ENCODE results near the gene DHX8. TPM values are rescaled to one million over a fixed set of nuclear protein-coding genes. Genes with fewer than 3 reads are reported as not detected.

DHX8 gene
- total RNA-seq, 1 donor from 2014 or later = 53.2 TPM

DNA sequence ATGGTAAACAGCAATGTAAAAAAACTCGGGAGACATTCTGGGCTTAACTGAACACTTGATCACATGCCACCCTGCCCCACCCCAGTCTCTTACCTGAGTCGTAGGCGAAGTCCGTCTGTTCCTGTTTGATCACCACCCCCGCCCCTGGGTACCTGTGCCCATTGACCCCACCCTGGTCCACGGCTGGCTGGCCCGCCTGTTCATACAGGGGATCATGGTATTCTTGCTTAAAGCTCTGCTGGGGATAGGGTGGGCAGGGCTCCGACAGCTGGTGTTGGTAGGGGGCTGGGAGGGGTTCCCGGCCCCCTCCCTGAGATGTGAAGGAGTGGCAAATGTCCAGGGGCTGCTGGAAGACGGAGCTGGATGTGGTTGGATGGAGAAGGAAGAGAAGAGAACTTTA, 48.8 kb downstream of the DHX8 start:
- Mint-ChIP-seq H3K36me3 (ENCODE audit: low read depth) (peaks cover 4% of the 10 kb centered on the region), H3K27me3 (ENCODE audit: low read depth) (no peaks in the 10 kb centered on the region), H3K9me3 (no peaks in the 10 kb centered on the region), H3K4me3 (ENCODE audit: low read depth) (no peak overlapping the region), H3K27ac (no peak overlapping the region), H3K4me1 (ENCODE audit: low read depth) (peaks cover 4% of the 10 kb centered on the region)
- intact Hi-C loops (cut with micrococcal nuclease) = no loop called here
- DNase-seq (ENCODE audit: low spot score) = no peak

DNA sequence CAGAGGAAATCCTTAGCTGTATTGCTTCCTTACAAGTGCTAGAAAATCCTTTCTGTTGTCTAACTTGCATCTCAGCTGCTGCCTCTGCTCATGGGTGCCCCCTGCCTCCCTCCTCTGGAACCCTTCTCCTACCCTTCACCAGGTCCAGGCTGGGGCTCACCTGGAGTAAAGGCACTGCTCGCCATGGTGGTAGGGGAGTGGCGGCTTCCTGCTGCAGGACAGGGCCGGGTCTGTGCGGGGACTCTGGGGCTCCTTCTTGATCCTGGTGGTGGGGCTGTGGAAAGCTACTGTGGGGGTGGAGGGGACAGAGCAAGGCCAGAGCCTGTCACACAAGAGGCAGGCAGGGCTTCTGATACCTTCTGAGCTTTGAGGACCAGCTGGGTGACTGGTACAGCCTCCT, 49.9 kb downstream of the DHX8 start:
- H3K36me3 Mint-ChIP-seq (ENCODE audit: low read depth) = peaks cover 4% of the 10 kb centered on the region
- H3K27ac Mint-ChIP-seq = no peak overlapping the region
- no peaks in the 10 kb centered on the region for H3K27me3 Mint-ChIP-seq (ENCODE audit: low read depth)
- H3K9me3 Mint-ChIP-seq = no peaks in the 10 kb centered on the region
- DNase-seq (ENCODE audit: low spot score) = no peak
- intact Hi-C loops (cut with micrococcal nuclease) = no loop called here
- H3K4me1 Mint-ChIP-seq (ENCODE audit: low read depth) = peaks cover 4% of the 10 kb centered on the region
- H3K4me3 Mint-ChIP-seq (ENCODE audit: low read depth) = no peak overlapping the region

GRCh38 chr17:43534909-43535308, 51.1 kb downstream of the DHX8 start:
- H3K36me3 Mint-ChIP-seq (ENCODE audit: low read depth) = no peaks in the 10 kb centered on the region
- no peak overlapping the region for H3K4me3 Mint-ChIP-seq (ENCODE audit: low read depth)
- peaks cover 4% of the 10 kb centered on the region for H3K4me1 Mint-ChIP-seq (ENCODE audit: low read depth)
- H3K9me3 Mint-ChIP-seq = no peaks in the 10 kb centered on the region
- no peak for DNase-seq (ENCODE audit: low spot score)
- H3K27ac Mint-ChIP-seq = no peak overlapping the region
- no peaks in the 10 kb centered on the region for H3K27me3 Mint-ChIP-seq (ENCODE audit: low read depth)
- intact Hi-C loops (cut with micrococcal nuclease) = no loop called here

- no peaks in the 10 kb centered on the region for H3K36me3 Mint-ChIP-seq (ENCODE audit: low read depth)
- H3K4me3 Mint-ChIP-seq (ENCODE audit: low read depth) = no peak overlapping the region
- no peaks in the 10 kb centered on the region for H3K9me3 Mint-ChIP-seq
- peak overlapping the region; percentile 21 for H3K27ac Mint-ChIP-seq
- DNase-seq (ENCODE audit: low spot score) = no peak
- H3K4me1 Mint-ChIP-seq (ENCODE audit: low read depth) = peaks cover 4% of the 10 kb centered on the region
- no peaks in the 10 kb centered on the region for H3K27me3 Mint-ChIP-seq (ENCODE audit: low read depth)
- intact Hi-C loops (cut with micrococcal nuclease) = no loop called here
Measured at GRCh38 chr17:43536236-43536992, 52.6 kb downstream of the DHX8 start.

DNA sequence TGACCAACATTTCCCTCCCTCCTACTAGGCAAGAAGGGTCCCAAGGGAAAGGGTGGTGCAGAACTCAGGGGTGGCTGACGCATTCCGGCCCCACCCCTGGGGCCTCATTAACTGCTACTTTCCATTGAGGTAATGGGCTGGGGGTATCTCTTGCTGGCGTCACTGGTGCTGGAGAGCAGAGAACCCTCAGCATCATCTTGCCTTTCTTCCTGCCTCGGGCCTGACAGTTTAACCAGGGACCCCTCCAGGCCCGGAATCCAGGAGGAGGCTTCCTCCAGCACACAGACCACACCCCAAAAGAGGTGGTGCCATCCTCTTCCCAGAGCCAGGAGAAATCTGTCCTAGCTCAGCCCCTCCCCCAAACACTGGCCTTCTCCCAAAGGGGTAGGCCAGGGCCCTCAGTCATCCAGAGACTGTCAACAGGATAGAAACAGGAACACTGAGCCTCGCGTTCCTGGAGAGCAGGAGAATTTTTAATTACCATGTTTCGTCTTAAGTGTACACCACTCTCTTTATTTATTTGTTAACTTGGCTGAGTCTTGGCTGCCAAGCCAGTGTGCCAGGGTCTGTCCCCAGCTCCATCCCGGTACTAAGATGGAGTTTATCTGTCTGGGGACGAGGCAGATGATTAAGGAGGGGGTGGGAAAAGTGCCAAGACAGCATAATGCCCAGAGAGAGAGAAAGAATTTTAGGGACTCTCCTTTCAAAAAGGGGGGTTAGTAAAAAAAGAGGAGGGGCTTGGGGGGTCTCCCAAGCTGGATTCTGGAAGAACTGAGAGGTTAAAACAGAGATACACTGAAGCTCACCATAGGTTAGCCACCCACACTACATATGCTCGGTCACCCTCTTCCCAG, 57.3 kb downstream of the DHX8 start:
- Mint-ChIP-seq H3K27me3 (ENCODE audit: low read depth) (peaks cover 28% of the 10 kb centered on the region), H3K4me3 (ENCODE audit: low read depth) (no peak overlapping the region), H3K36me3 (ENCODE audit: low read depth) (no peaks in the 10 kb centered on the region), H3K4me1 (ENCODE audit: low read depth) (peaks cover 10% of the 10 kb centered on the region), H3K9me3 (no peaks in the 10 kb centered on the region), H3K27ac (no peak overlapping the region)
- intact Hi-C loops (cut with micrococcal nuclease) = loop anchor here (10.0 kb wide), 1 partner anchor 146 kb away; the partner anchor contains the start of gene ARL4D
- no peak for DNase-seq (ENCODE audit: low spot score)

GRCh38 chr17:43542859-43543258, 59.1 kb downstream of the DHX8 start:
- Mint-ChIP-seq H3K27ac (no peak overlapping the region), H3K4me3 (ENCODE audit: low read depth) (no peak overlapping the region), H3K9me3 (no peaks in the 10 kb centered on the region), H3K27me3 (ENCODE audit: low read depth) (peaks cover 35% of the 10 kb centered on the region), H3K4me1 (ENCODE audit: low read depth) (peaks cover 19% of the 10 kb centered on the region), H3K36me3 (ENCODE audit: low read depth) (no peaks in the 10 kb centered on the region)
- intact Hi-C loops (cut with micrococcal nuclease) = loop anchor here (10.0 kb wide), 1 partner anchor 148 kb away; the partner anchor contains the start of gene ARL4D
- DNase-seq (ENCODE audit: low spot score) = no peak

GRCh38 chr17:43543300-43543699, 59.5 kb downstream of the DHX8 start:
- no peak for DNase-seq (ENCODE audit: low spot score)
- H3K27ac Mint-ChIP-seq = no peak overlapping the region
- H3K4me3 Mint-ChIP-seq (ENCODE audit: low read depth) = no peak overlapping the region
- peaks cover 19% of the 10 kb centered on the region for H3K4me1 Mint-ChIP-seq (ENCODE audit: low read depth)
- H3K27me3 Mint-ChIP-seq (ENCODE audit: low read depth) = peaks cover 37% of the 10 kb centered on the region
- intact Hi-C loops (cut with micrococcal nuclease) = loop anchor here (10.0 kb wide), 1 partner anchor 148 kb away; the partner anchor contains the start of gene ARL4D
- H3K9me3 Mint-ChIP-seq = no peaks in the 10 kb centered on the region
- H3K36me3 Mint-ChIP-seq (ENCODE audit: low read depth) = no peaks in the 10 kb centered on the region

DNA sequence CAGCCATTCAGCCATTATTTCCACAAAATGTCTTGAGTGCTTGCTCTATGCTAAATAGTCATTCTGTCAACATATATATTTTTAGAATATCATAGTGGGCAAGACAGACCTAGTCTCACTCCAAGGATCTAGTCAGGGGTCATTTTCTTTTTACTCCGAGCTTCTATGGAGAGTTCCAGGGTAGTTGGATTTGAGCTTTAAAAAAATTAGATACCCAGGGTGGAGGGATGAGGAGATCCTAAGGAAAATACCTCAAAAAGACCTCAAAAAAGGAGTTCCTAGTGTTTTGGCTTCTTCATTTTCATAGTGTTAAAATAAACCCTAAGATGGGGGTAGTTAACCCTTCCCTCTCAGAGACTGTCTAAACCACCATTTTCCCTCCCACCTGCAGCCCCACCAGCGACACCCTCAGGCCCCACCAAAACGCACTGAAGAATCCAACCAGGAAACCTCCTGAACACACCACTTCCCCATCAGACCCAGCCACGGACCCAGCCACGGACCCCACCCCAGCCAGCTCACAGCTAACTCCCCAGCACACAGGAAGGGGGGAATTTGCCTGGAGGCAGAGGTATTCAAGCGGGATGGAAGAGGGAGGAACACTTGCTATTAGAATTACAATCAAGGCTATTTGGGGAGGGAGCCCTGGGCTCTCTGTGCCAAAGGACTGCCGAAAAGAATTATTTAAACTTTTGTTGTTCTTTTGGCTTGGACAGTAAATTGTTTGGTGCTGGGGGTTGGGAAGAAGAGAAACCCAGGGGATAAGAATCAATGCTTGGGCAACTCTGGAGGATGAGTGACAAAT, 60.2 kb downstream of the DHX8 start:
- intact Hi-C loops (cut with micrococcal nuclease) = loop anchor here (10.0 kb wide), 1 partner anchor 149 kb away; the partner anchor contains the start of gene ARL4D
- peaks cover 37% of the 10 kb centered on the region for H3K27me3 Mint-ChIP-seq (ENCODE audit: low read depth)

DNA sequence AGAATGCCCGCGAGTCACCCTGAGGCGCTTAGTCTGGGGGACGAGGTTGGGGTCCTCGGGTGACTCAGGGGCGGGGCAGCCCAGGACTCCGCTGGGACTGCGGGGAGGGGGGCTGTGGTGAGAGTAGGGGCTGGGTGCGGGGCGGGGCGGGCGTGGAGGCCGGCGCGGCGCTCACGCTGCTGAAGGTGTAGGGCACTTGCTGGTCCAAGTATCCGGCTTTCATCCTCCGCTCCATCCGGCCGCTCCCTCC, 61.5 kb downstream of the DHX8 start:
- no peak overlapping the region for H3K27ac Mint-ChIP-seq
- peak overlapping the region; percentile 90 for H3K4me3 Mint-ChIP-seq (ENCODE audit: low read depth)
- H3K36me3 Mint-ChIP-seq (ENCODE audit: low read depth) = no peaks in the 10 kb centered on the region
- H3K4me1 Mint-ChIP-seq (ENCODE audit: low read depth) = peaks cover 19% of the 10 kb centered on the region
- intact Hi-C loops (cut with micrococcal nuclease) = loop anchor here (10.0 kb wide), 1 partner anchor 151 kb away; the partner anchor contains the start of gene ARL4D
- H3K27me3 Mint-ChIP-seq (ENCODE audit: low read depth) = peaks cover 43% of the 10 kb centered on the region
- peak; percentile 24 for DNase-seq (ENCODE audit: low spot score)
- no peaks in the 10 kb centered on the region for H3K9me3 Mint-ChIP-seq

More for the DNA sequence above, 60.2 kb downstream of the DHX8 start:
- no peaks in the 10 kb centered on the region for H3K9me3 Mint-ChIP-seq
- no peak overlapping the region for H3K27ac Mint-ChIP-seq
- H3K36me3 Mint-ChIP-seq (ENCODE audit: low read depth) = no peaks in the 10 kb centered on the region
- peaks cover 19% of the 10 kb centered on the region for H3K4me1 Mint-ChIP-seq (ENCODE audit: low read depth)
- no peak for DNase-seq (ENCODE audit: low spot score)
- peak overlapping the region; percentile 31 for H3K4me3 Mint-ChIP-seq (ENCODE audit: low read depth)

DNA sequence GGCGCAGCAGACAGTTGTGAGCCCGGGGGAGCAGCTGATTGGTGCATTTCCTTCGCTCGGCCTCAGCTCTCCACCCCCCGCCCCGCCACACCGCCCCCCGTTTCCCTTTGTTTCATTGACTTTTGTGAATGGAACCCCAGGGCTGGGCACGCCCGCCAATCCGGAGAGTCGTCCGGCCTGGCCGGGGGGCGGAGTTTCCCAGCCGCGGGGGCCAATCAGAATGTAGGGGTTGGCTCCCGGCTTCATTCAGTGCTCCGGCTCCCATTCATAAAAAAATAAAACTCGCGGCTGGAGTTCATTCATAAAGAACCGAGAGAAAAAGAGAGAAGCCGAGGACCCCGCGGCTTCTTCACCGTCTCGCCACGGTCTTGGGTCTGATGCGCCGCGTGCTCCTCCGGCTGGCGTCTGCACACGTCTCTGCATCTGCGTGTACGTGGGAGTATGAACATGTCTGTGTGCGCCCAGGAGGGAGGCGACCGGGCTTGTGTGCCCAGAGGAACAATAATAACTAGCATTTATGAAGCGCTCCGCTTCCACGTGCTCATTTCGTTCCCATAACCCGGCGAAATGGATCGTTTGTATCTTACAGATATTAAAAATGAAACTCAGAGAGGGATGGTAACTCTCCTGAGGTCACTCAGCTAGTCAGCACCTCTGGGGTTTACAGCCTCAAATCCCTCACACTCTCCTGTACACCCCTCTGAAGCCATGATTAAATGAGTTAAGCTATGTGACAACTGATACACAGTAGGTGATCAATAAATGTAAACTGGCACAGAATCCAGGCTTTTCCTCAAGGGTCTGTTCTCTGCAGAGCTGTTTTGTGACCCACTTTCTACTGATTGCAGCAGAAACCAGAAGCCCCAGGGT, 62.8 kb downstream of the DHX8 start, which contains the start of gene ETV4:
Gene ETV4, minus strand, starts transcription at position 22 of the 870 bp plus-strand sequence. CDS start 723 bp downstream, outside the sequence.
- H3K4me3 Mint-ChIP-seq (ENCODE audit: low read depth) = peak within 1 kb of the TSS; percentile 90
- peak within 1 kb of the TSS; percentile 77 for H3K27ac Mint-ChIP-seq
- H3K27me3 Mint-ChIP-seq (ENCODE audit: low read depth) = peaks cover 46% of the 10 kb centered on the region
- H3K9me3 Mint-ChIP-seq = no peaks in the 10 kb centered on the region
- H3K36me3 Mint-ChIP-seq (ENCODE audit: low read depth) = no peaks in the 10 kb centered on the region
- peaks cover 19% of the 10 kb centered on the region for H3K4me1 Mint-ChIP-seq (ENCODE audit: low read depth)
- peak; percentile 91 for DNase-seq (ENCODE audit: low spot score)
- intact Hi-C loops (cut with micrococcal nuclease) = loop anchor here (2.0 to 10.0 kb wide), 2 partner anchors 64 to 152 kb away; partner anchors contain the start of genes ARL4D and DHX8

GRCh38 chr17:43547189-43547550, 63.4 kb downstream of the DHX8 start:
- DNase-seq (ENCODE audit: low spot score) = no peak
- H3K9me3 Mint-ChIP-seq = no peaks in the 10 kb centered on the region
- H3K36me3 Mint-ChIP-seq (ENCODE audit: low read depth) = no peaks in the 10 kb centered on the region
- H3K4me3 Mint-ChIP-seq (ENCODE audit: low read depth) = peak overlapping the region; percentile 90
- no peak overlapping the region for H3K27ac Mint-ChIP-seq
- H3K27me3 Mint-ChIP-seq (ENCODE audit: low read depth) = peaks cover 45% of the 10 kb centered on the region
- intact Hi-C loops (cut with micrococcal nuclease) = loop anchor here (2.0 to 10.0 kb wide), 2 partner anchors 64 to 152 kb away; partner anchors contain the start of genes ARL4D and DHX8
- peaks cover 19% of the 10 kb centered on the region for H3K4me1 Mint-ChIP-seq (ENCODE audit: low read depth)
